Esophagus muscularis mucosa (tissue), 4 donors: Measurements from ENCODE around the gene LRP1. TPM values are rescaled to one million over a fixed set of nuclear protein-coding genes. Genes with fewer than 3 reads are reported as not detected.

Experiments
- DNase-seq: peaks from one replicate; pipeline ENCODE4 v3.0.0-alpha.2; 2017; ENCODE audit errors: extremely low spot score
- H3K27ac ChIP-seq, 4 donors: fragments of 200-600 bp; sonication (generic); replicated peaks in 1 of 4; 1 replicate in 3 of 4; 2 replicates in 1 of 4; pipeline ENCODE4 v1.5.1; 2016 to 2019; ENCODE audit warnings: mild to moderate bottlenecking in 1 of 4
- H3K27me3 ChIP-seq, 4 donors: fragments of 200-600 bp; sonication (generic); one replicate each; pipeline versions ENCODE4 v1.5.1 to v1.6.0; 2016 to 2019
- H3K36me3 ChIP-seq, 4 donors: fragments of 200-600 bp; sonication (generic); one replicate each; pipeline ENCODE4 v1.5.1; 2016 to 2019
- H3K4me1 ChIP-seq, 4 donors: fragments of 200-600 bp; sonication (generic); one replicate each; pipeline ENCODE4 v1.5.1; 2016 to 2019
- H3K4me3 ChIP-seq, 4 donors: fragments of 200-600 bp; sonication (generic); 1 replicate in 2 of 4; 2 replicates in 2 of 4; pipeline ENCODE4 v1.5.1; 2016 to 2019; ENCODE audit warnings: mild to moderate bottlenecking in 4 of 4, moderate library complexity in 1 of 4
- H3K9me3 ChIP-seq, 4 donors: fragments of 200-600 bp; sonication (generic); 1 replicate in 3 of 4; 2 replicates in 1 of 4; pipeline ENCODE4 v1.5.1; 2016 to 2019
- EP300 ChIP-seq: sonication (generic); formaldehyde crosslinking; IDR thresholded peaks from one replicate; pipeline ENCODE4 v1.6.1; 2017; ENCODE audit warnings: antibody characterized with exemption
- POLR2A ChIP-seq: fragments of 450-650 bp; IDR thresholded peaks from one replicate; pipeline ENCODE4 v1.6.1; 2017; ENCODE audit warnings: antibody characterized with exemption, moderate library complexity, mild to moderate bottlenecking, low read depth
- POLR2AphosphoS5 ChIP-seq, 2 donors: sonication (generic); formaldehyde crosslinking; IDR thresholded peaks; one replicate each; pipeline ENCODE4 v1.6.1; 2017; ENCODE audit warnings: antibody characterized with exemption in 2 of 2
- WGBS: methylation state at CpG from one replicate; pipeline ENCODE4 v1.1.5; 2018; 5-methylcytosine and 5-hydroxymethylcytosine counted together
- intact Hi-C: fragments of 100-400 bp; cut with DNase I; formaldehyde crosslinking; loops from one replicate; pipeline ENCODE4 v1.15.1; 2023
- total RNA-seq, 4 donors: library from RNA; depleted of rRNA; stranded (reverse); fragments of >200 nt; gene quantifications; one replicate each; pipeline versions ENCODE4 v1.1.0 to v1.2.1, GENCODE V29; 2016
- TF ChIP-seq, protein P1 (sequence below), 3 experiments: fragments of 200-600 bp in 2 of 3; fragments of 450-650 bp in 1 of 3; sonication (generic) in 2 of 3; IDR thresholded peaks; one replicate each; pipeline ENCODE4 v1.5.1; 2017 to 2019; ENCODE audit warnings: antibody characterized with exemption in 3 of 3, mild to moderate bottlenecking in 2 of 3, moderate library complexity in 1 of 3

The LRP1 gene
- total RNA-seq, 4 donors from 2014 or later = 203 to 338 (median 250) TPM

DNA sequence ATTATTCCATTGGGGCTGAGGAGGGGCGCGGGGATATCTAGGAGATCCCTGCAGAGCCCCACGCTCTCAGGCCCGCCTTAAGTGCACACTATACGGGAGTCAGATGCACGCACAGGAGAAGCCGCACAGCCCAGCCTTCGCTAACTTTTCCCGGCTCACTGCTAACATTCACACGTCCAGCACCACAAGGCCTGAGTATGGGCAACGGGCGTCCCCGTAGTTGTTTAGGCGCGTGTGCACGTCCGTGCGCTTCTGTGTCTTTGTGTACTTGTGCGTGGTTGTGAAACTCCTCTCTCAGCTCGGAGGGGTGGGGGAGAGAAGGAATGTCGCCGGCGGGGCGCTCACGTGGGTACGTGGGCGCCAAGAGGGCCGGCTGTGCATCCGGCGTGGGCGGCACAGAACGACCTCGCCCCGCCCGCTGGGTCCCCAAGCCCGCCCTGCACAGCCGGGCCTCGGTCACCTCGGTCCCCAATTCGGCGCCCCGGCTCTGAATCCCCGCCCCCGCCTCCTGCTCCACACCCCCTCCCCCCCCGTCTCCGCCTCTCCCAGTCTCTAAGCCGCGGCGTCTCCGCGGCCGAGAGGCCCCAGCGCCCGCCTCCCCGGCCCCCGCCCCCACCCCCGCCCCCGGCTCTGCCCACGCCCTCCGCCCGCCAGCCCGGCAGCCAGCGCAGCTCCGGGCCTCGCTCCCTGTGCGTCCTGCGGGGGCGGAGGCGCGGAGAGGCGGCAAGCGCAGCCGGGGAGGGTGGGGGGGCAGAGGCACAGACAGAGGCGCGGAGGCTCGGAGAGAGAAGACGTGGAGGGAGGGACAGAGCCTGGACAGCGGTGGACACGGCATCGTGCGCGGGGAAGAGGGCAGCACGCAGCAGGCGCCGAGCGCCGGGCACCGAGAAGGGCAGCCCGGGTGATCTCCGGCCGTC is 39.7 kb upstream of the LRP1 start, which contains the start of gene NAB2:
NAB2 (plus strand) TSS at position 761 of the 917 bp plus-strand sequence. CDS start 158 bp downstream, outside the sequence.
- WGBS = under 1% methylated on average over 53 of the region's 91 CpGs
- DNase-seq = peak; percentile 98

DNA sequence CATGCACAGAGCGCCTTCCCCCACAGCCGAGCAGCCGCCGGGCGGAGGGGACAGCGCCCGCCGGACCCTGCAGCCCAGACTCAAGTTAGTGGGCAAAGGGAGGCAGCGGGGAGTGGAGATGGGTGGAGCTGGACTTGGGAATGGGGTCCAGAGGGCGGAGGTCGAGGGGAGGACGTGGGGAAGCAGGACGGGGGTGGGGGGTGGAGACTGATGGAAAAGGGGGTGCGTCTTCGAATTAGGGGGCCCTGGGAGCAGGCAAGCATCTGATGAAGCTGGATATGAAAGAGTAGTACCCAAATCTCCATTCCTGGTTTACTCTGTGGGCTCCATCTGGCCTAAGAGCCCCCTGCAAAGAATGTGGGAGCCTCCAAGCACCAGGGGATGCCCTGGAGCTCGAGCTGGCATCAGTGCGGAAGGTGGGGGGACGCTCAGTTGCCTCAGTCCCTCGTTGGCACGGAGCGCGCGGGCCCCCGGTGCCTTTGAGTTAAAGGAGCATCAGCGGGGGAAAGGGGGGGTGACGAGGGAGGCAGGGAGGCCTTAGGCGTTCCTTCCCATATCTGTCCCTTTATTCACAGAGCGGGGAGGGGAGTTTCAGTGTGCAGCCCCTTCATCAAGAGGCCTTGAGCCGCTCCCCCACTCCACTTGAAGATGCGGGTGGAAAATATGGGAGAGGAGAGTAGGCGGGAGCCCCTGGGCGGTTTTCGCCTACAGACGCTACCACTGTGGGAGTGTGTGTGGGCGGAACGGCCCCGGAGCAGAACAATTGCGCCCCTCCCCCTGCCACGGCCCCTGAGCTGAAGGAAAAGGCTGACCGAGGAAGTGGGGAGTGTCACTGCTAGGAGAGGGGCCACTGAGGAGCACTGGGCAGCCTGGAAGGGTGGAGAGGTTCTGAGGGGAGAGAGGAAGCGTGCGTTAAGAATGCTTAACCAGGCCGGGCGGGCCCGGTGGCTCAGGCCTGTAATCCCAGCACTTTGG is 38.7 kb upstream of the LRP1 start:
- H3K27ac ChIP-seq = peak overlapping the region; percentile 99 to 100 (median 100)
- H3K4me1 ChIP-seq = peaks cover 54 to 74% (median 71%) of the 10 kb centered on the region in 4 donors
- H3K4me3 ChIP-seq = peak overlapping the region; percentile 88 to 96 (median 92)
- H3K27me3 ChIP-seq = no peaks in the 10 kb centered on the region
- no peak for DNase-seq
- H3K9me3 ChIP-seq = no peaks in the 10 kb centered on the region
- TF ChIP-seq POLR2AphosphoS5 (IDR thresholded peaks at IDR 0.05) = peak; percentile 69 to 74
- TF ChIP-seq, protein P1, sequence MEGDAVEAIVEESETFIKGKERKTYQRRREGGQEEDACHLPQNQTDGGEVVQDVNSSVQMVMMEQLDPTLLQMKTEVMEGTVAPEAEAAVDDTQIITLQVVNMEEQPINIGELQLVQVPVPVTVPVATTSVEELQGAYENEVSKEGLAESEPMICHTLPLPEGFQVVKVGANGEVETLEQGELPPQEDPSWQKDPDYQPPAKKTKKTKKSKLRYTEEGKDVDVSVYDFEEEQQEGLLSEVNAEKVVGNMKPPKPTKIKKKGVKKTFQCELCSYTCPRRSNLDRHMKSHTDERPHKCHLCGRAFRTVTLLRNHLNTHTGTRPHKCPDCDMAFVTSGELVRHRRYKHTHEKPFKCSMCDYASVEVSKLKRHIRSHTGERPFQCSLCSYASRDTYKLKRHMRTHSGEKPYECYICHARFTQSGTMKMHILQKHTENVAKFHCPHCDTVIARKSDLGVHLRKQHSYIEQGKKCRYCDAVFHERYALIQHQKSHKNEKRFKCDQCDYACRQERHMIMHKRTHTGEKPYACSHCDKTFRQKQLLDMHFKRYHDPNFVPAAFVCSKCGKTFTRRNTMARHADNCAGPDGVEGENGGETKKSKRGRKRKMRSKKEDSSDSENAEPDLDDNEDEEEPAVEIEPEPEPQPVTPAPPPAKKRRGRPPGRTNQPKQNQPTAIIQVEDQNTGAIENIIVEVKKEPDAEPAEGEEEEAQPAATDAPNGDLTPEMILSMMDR (IDR thresholded peaks at IDR 0.05) = no peak
- H3K36me3 ChIP-seq = peaks cover 6 to 32% (median 30%) of the 10 kb centered on the region in 4 donors
- WGBS = under 1% methylated on average over 31 of the region's 45 CpGs
- intact Hi-C loops = loop anchor here (2.0 to 10.0 kb wide), 2 partner anchors 21 to 455 kb away; partner anchors contain the start of genes BAZ2A and STAT6

More for the DNA sequence above, 39.7 kb upstream of the LRP1 start, which contains the start of gene NAB2:
- H3K27me3 ChIP-seq = no peaks in the 10 kb centered on the region
- H3K9me3 ChIP-seq = no peaks in the 10 kb centered on the region
- intact Hi-C loops = loop anchor here (2.0 kb wide), 1 partner anchor 22 kb away; the partner anchor contains the start of gene STAT6
- H3K4me3 ChIP-seq = peak within 1 kb of the TSS; percentile 88 to 96 (median 92)
- H3K4me1 ChIP-seq = peaks cover 46 to 65% (median 62%) of the 10 kb centered on the region in 4 donors
- H3K36me3 ChIP-seq = peaks cover 5 to 27% (median 26%) of the 10 kb centered on the region in 4 donors
- TF ChIP-seq EP300 (no peak), POLR2AphosphoS5 (IDR thresholded peaks at IDR 0.05) (peak; percentile 92 to 97), POLR2A (peak; percentile 69)
- TF ChIP-seq, protein P1 (IDR thresholded peaks at IDR 0.05) = no peak
- peak within 1 kb of the TSS; percentile 99 to 100 (median 100) for H3K27ac ChIP-seq

DNA sequence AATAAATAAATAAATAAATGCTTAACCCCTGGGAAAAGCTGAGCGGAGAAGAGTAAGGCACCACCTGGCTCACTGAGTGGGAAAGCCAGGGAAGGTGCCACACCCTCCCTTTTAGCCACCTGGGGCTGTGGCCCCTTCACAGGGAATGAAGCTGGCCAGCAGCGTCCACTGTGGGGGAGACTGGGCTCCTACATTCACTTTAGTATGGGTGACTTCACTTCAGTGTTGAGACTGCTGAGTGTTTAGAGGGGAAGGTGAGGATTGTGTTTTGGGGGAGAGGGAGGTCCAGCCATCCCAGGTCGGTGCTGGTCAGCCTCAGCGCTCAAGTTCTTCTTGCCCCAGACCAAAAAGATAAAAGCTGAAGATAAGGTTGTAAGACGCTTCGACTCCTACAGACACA is 37.8 kb upstream of the LRP1 start:
- Histone ChIP-seq H3K27ac (peak overlapping the region; percentile 99 to 100 (median 100)), H3K4me3 (peak overlapping the region; percentile 88 to 96 (median 92)), H3K9me3 (no peaks in the 10 kb centered on the region), H3K27me3 (no peaks in the 10 kb centered on the region), H3K4me1 (peaks cover 54 to 80% (median 74%) of the 10 kb centered on the region in 4 donors), H3K36me3 (peaks cover 15 to 41% (median 39%) of the 10 kb centered on the region in 4 donors)
- DNase-seq = no peak
- WGBS = 43% methylated on average over 6 of the region's 6 CpGs
- intact Hi-C loops = loop anchor here (10.0 kb wide), 1 partner anchor 456 kb away; the partner anchor contains the start of gene BAZ2A
- TF ChIP-seq, protein P1 (IDR thresholded peaks at IDR 0.05) = no peak
- no peak for TF ChIP-seq EP300
- no peak for TF ChIP-seq POLR2AphosphoS5 (IDR thresholded peaks at IDR 0.05)
- TF ChIP-seq POLR2A = no peak

DNA sequence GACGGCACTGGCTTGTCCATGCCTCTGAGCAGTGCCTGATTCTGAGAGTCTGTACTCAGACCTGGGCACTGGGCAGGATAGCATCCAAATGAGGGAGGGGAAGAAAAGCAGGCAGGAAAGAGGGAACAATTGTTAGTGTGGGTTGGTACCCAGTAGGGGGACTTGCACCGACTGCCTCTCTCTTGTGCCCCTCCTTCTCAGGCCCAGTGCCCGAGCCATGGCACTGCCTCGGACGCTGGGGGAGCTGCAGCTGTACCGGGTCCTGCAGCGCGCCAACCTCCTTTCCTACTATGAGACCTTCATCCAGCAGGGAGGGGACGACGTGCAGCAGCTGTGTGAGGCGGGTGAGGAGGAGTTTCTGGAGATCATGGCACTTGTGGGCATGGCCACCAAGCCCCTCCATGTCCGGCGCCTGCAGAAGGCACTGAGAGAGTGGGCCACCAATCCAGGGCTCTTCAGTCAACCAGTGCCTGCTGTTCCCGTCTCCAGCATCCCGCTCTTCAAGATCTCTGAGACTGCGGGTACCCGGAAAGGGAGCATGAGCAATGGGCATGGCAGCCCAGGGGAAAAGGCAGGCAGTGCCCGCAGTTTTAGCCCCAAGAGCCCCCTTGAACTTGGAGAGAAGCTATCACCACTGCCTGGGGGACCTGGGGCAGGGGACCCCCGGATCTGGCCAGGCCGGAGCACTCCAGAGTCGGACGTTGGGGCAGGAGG is 37.2 kb upstream of the LRP1 start:
- DNase-seq = no peak
- no peaks in the 10 kb centered on the region for H3K27me3 ChIP-seq
- no peaks in the 10 kb centered on the region for H3K9me3 ChIP-seq
- H3K36me3 ChIP-seq = peaks cover 20 to 47% (median 45%) of the 10 kb centered on the region in 4 donors
- H3K27ac ChIP-seq = peak overlapping the region; percentile 99 to 100 (median 100)
- peak overlapping the region; percentile 88 to 96 (median 92) for H3K4me3 ChIP-seq
- H3K4me1 ChIP-seq = peaks cover 49 to 76% (median 70%) of the 10 kb centered on the region in 4 donors
- intact Hi-C loops = loop anchor here (10.0 kb wide), 1 partner anchor 456 kb away; the partner anchor contains the start of gene BAZ2A
- WGBS = 41% methylated on average over 18 of the region's 22 CpGs
- TF ChIP-seq EP300 = no peak
- no peak for TF ChIP-seq POLR2AphosphoS5 (IDR thresholded peaks at IDR 0.05)
- TF ChIP-seq POLR2A = no peak
- TF ChIP-seq, protein P1 (IDR thresholded peaks at IDR 0.05) = peak; percentile 11 to 39 (median 13)
